ENCODE data around the gene SMAD2.
"Not testable (repeated sequence)": the region's sequence is repeated elsewhere in the genome, so short reads cannot be mapped to it uniquely, and the experiment has no call there.

Gene SMAD2

DNA sequence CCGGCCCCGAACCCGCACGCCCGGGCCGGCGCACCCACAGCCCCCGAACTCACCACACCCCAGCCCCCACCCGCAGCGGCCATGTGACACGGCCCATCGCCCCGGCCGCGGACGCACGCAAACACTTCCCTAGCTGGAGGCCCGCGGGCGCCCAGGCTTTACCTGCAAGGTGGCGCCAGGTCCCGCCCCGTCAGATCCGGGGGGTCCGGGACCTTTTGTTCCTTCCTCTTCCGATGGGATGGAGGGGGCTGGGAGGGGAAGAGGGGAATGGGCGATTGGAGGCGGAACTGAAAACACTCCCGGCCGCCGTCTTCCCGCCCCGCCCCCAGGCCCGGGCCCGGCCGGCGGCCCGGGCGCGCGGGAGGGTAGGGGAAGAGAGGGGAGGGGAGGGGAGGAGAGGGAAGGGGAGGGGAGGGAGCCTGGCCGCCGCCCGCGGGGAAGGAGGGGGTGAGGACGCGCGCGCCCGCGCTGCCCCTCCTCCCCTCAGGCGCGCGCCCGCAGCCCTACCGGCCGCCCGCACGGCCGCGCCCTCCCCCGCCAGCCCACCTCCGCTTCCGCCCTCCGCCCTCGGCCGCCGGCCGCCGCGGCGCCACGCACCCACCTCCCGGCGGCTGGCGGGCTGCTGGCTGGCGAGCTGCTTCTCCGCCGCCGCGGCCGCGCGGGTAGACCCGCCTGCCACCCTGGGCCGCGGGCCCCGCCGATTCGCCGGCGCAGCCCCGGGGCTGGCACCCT lies at the start of gene SMAD2:
SMAD2 (minus strand) TSS at position 461 of the 732 bp plus-strand sequence. CDS start 33,903 bp downstream, outside the sequence.
- DNase-seq (ENCODE audit: low read depth in 3 of 3, low spot score in 1 of 3) = peak; percentile 49 to 62 (median 57)

DNA sequence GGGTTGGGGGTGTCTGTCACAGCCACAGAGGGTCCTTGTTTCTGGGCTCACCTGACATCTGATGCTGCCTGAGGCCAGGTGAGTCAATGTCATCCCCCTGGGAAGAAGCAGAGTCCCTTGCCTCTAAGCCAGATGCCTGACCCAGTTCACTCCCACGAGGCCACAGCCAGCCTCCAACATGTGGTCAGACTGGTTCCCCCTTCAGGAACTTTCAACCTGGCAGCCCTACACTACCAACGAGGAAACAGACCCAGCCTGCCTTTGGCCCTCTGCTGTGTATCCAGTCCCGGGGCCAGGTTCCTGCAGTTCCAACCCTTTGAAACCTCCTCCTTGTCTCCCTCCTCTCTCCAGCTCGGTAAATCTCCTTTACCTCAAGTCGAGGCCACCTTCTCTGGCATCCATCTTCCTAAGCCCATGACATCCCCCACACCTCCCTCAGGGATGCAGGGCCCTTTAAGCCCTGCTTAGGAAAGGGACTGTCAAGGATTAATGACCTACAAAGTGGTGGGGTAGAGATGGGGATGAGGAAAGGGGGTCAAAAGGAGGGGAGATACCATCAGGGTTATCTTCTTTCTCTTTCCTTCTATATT lies 49.2 kb upstream of the SMAD2 start:
- no peak for DNase-seq (ENCODE audit: low read depth in 3 of 3, low spot score in 1 of 3)

DNA sequence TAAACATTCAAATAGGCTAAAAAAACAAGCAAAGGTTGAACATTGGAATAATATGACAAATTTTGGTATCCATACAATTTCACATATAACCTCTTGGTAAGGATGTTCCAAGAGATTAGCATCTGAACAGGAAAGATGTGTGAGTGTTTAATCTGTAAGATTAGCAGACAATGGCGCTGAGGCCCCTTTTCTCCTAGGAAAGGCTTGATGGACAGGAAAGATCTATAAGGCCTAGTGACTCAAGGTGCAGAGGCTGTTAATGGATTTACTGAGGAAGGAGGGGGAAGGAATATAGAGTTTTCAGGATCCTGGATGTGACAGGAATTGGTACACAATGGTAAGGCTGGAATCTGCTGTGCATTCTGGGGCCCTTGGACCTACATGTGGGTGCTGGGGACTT lies 48.1 kb upstream of the SMAD2 start:
- DNase-seq (ENCODE audit: low read depth in 3 of 3, low spot score in 1 of 3) = no peak

DNA sequence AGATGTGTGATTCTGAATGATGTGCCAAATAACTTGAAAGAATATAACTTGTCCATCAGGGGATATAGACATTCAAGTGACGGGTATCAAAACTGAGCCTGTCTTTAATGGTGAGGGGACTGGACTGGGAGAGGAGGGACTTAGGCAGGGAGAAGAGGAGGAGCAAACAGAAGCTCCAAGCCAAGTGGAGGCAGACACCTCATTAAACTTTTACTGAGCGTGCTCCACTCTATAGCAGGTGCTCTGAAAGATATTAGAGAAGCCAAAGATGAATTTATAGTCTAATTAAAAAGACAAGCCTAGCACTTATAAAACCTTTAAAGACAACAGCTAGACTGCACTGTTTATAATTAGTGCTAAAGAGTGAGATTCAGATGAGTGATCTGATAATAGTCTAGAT lies 47.7 kb upstream of the SMAD2 start:
- DNase-seq (ENCODE audit: low read depth in 3 of 3, low spot score in 1 of 3) = no peak

DNA sequence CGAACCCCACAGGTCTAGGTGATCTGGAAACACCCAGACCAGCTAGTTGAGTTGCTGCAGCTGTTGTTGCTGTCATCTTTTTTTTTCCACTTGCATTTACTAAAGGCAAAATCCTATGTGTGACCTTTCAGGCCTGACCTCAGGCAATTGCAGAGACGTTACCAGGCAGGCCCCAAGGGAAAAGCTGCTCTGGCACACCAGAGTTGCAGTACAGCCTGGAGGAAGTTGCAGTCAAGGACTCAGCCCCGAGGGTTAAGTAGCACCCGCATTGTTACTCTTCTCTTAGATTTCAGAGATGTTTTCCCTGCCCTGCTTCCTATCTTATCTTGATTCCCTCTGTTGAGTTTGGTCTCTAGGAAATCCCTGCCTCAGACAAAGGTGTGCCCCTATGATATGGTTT lies 45.2 kb upstream of the SMAD2 start:
- no peak for DNase-seq (ENCODE audit: low read depth in 3 of 3, low spot score in 1 of 3)

DNA sequence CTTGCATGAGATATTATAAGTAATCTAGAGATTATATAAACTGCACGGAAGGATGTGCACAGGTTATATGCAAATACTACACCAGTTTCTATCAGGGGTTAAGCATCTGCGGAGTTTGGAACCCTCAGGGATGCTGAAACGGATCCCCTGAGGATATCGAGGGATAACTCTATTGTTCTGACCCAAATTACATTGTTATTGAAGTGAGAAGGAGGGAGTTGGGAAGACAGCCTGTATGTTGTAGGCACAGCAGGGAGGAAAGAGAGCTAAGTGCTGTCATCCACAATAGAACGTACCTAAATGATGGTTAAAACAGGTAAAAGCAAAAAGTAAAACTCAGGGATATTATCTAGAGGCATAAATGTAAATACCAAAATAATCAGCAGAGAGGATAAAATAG lies 44.6 kb upstream of the SMAD2 start:
- no peak for DNase-seq (ENCODE audit: low read depth in 3 of 3, low spot score in 1 of 3)

DNA sequence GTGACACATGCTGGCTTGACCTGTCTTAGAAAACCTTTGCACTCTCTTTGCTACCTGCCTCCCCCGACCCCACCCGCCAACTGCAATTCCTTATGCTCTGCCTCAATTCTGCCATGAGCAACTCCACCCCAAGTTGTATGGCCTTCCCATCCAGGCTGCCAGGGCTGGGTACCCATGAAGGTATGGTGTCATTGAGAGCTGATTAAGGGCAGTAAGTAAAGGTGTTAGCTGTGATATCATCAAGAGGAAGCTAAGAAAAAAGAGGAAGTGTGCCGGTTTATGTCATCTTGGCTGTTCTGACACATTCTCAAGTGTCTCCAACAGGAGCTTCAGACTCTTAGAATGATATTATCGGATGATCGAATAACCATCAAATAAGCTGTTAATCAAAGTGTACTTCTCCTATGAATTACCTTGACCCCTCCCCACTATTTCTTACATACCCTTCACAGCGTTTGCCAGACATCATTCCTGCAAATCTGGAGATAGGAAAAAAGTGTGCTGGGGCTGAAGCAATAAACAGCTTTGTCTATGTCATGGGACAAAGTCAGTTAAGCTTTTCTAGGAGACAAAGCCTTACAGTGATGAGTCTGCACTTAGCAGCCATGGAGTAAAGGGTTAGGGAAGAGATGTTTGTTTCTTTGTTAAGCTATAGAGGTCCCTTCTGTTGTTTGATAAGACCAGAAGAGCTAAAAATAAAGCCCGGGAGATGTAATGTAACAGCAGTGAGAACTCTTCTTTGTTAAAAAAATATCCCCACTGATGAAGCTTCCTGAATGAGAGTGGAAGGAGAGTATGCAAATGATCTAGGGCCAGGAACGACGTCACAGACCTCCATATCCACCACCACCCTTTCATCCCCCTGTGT lies 40.4 kb upstream of the SMAD2 start:
- DNase-seq (ENCODE audit: low read depth in 3 of 3, low spot score in 1 of 3) = no peak

DNA sequence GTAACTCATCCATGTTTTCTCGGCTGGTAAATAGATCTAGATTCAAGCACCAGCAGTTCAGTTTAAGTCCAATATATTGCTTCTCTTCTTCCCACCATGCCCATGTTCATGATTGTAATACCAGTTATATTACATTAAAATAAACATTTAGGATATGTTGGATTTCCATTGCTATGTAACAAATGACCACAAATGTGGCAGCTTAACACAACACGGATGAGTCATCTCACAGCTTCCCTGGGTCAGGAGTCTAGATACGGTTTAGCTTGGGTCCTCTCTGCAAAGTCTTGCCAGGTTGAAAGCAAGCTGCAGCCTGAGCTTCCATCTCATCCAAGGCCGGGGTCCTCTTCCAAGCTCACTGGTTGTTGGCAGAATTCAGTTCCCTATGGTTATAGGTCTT lies 39.4 kb upstream of the SMAD2 start:
- no peak for DNase-seq (ENCODE audit: low read depth in 3 of 3, low spot score in 1 of 3)

DNA sequence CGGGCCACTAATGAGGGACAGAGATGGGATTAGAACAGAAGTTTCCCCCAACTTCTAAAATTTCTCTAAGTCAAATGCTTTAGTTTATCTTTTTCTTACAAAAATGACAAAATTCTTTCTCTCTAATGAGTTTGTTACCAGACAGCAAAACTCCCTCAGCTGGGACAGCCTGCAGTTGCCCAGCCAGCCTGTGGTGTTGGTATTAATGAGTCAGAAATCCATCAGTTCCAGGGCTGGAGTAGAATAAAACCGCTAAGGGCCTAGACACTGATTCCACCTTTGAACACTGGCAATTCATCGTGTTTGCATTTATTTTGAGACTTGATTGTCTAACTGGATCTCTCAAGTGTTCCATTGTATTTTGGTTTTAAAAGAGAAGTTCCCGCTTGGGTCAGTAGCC lies 38.3 kb upstream of the SMAD2 start:
- no peak for DNase-seq (ENCODE audit: low read depth in 3 of 3, low spot score in 1 of 3)

DNA sequence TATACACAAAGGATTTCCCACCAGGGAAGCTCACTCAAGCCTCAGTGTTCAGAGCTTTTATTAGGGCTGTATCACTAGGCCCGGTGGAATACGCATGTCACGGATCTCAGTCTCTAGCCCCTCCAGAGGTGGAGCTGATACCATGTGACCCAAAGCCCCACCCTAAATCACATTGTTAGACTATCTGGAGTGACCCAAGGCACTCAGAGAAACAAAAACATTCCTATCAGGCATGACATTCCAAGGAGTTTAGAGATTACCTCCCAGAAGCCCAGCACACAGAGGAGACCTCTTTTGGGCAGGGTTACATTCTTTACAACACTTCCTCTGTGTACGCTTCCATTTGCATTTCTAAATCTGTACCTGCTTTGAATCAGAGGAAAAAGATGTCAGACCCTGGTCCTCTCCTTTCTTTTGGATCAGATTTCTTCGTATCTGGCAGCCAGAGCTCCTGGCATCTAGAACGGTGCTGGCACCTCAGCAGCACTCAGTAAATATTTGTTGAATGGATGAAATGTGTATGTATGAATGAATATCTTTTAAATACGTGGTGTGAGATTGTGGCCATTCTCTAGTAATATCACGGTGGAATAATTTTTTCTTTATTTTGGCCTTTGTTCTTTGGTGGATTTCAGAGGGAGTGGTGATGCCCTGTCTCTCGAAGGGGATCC lies 37.7 kb upstream of the SMAD2 start:
- no peak for DNase-seq (ENCODE audit: low read depth in 3 of 3, low spot score in 1 of 3)

DNA sequence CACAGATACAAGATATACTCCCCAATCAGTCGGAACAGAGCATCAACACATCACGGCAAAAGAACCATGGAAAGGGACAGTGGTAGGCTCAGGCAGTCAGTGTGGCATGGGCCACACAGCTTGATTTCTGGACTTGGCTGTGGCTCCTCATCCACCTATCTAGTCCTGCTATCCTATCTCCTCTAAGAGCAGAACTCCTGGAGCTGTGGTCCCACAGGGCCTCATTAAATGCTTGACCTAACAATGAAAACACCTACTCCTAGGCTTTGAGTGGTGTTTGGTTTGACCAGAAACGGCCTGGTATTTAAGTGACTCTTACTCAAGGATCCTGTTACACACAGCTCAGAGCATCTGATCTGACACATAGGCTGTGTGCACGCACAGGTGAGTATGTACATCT lies 33.6 kb upstream of the SMAD2 start:
- no peak for DNase-seq (ENCODE audit: low read depth in 3 of 3, low spot score in 1 of 3)

DNA sequence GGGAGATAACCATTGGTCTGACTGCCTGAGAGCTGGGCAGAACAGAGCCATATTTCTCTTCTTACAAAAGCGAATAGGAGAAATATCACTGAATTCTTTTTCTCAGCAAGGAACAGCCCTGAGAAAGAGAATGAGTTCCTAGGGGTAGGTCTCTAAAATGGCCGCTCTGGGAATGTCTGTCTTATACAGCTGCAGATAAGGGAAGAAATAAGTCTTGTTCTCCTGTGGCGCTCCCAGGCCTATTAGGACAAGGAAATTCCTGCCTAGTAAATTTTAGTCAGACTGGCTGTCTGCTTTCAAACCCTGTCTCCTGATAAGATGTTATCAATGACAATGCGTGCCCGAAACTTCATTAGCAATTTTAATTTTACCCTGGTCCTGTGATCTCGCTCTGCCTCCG lies 30.5 kb upstream of the SMAD2 start:
- not testable (repeated sequence) for DNase-seq (ENCODE audit: low read depth in 3 of 3, low spot score in 1 of 3)

DNA sequence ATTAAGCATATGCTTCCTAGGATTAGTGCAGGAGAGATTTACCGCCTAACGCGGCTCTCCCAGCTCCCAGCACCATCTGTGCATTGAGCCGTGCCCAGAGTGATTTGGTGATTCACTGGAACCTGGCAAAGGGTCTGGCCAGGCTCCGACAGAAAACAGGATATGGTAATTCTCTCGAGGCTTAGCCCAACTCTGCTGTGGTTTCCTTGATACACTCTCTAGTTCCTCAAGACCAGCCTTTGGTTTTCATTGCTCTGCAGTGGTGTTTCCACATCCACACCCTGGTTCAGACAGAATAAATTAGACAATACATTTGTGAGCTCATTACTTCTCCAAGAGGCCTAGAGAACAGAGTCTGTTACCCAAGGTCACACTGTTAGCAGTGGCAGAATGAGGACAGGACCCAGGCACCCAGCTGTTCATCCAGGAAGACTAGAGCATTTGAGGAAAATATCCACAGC lies 23.0 kb upstream of the SMAD2 start:
- DNase-seq (ENCODE audit: low read depth in 3 of 3, low spot score in 1 of 3) = no peak

DNA sequence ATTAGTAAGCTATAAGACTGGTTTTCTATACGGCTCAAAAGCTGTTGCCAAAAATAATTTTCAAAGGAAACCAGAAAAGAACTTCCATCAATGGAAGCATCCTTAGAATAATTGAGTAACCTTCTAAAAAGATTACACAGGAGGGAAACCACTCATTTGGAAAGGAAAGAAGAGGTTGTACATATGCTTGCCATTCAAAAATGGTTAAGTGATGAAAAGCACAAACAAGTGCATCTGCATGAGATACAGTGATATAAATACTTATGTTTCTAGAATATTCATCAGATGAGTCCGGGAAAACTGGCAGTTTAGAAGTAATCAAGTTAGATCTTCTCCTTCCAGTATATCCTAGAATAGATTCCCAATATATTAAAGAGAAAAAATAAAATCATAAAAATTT lies 20.1 kb upstream of the SMAD2 start:
- DNase-seq (ENCODE audit: low read depth in 3 of 3, low spot score in 1 of 3) = no peak

DNA sequence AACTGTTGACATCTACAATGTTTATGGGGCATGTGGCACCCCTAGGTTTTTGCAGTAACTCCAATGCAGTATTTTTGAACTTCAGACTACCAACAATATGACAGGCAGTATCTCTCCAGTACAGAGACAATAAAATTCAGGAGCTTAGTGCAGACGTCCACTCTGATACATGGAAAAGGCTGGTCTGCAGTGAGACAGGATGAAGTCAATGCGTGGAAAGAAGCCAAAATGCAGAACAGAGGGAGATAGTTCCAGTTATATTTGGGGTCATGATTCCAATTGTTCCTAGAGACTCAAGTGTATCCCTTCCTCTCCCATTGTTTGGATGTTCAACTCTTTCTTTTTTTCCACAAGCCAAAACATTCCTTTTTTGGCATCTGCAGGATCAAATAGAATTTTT lies 18.7 kb upstream of the SMAD2 start:
- no peak for DNase-seq (ENCODE audit: low read depth in 3 of 3, low spot score in 1 of 3)

DNA sequence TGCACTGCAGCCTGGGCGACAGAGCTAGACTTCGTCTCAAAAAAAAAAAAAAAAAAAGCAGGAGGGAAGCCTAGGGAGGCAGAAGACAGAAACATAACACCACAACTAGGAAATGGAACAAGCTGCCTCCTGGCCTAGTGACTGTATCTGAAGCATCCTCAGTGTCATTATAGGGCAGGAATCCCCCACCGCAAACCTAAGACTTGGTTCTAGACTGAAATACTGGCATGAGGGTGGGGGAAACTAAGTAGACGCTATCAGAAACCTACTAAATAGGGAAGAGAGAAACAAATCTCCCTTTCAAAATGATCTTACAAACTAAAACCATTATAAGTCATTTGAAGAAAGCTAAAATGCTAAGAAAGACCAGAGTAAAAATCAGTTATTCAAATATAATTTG lies 16.4 kb upstream of the SMAD2 start:
- no peak for DNase-seq (ENCODE audit: low read depth in 3 of 3, low spot score in 1 of 3)

DNA sequence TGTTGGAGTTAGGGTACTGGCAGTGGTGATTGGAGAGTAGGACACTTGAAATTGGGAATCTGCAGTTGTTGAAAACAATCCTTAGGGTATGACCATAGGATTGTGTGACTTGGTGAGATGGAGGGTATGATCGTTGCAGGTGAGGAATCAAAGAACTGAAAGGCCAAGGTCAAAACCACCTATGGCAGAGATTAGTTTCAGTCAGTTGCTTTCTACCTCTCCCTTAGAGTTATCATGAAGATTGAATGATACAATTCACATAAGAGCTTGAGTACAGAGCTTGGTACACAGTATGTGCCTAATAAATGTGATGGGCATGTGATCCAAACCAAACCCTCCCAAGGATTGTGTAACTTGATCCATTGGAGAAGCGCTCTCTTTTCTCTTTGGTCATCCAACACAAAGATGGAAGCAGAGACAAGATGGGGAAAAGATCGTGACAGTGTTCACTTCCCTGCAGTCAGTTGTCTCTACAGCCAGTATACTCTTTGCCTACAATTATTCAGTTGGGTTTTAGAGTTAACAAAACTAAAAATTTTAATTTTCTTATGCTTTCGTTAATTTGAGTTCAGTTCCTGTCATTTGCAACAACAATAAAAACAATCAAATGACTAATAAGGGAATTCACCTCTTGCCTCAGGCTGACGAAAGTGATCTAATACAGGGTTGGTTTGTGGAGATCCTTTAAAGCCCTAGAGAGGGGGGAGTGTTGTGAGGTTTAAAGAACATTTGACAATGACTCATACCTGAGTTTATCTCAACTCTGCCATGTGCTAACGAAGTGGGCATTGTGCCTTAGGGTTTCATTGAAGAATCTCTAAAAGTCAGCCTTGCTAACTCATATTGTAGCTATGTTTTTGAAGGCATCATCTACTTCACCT lies 14.8 kb upstream of the SMAD2 start:
- DNase-seq (ENCODE audit: low read depth in 3 of 3, low spot score in 1 of 3) = no peak

DNA sequence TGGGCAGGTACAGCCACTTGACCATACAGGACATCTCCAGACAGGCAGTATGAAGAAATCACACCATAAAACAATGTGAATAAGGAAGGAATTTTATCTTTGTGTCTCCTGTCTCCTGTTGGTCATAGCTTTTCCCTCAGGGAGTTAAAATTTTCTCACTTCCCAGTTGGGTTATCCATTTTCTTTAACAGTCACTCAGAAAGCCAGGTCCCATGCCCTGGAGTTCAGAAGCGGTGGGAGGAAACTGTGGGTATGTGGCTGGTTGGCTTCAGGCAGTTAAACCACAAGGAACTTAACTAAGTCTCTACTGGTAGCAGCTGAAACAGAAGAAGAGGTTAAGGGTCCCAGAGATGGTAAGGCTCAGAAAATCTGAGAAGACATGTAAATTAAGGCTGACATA lies 6.5 kb upstream of the SMAD2 start:
- DNase-seq (ENCODE audit: low read depth in 3 of 3, low spot score in 1 of 3) = no peak

DNA sequence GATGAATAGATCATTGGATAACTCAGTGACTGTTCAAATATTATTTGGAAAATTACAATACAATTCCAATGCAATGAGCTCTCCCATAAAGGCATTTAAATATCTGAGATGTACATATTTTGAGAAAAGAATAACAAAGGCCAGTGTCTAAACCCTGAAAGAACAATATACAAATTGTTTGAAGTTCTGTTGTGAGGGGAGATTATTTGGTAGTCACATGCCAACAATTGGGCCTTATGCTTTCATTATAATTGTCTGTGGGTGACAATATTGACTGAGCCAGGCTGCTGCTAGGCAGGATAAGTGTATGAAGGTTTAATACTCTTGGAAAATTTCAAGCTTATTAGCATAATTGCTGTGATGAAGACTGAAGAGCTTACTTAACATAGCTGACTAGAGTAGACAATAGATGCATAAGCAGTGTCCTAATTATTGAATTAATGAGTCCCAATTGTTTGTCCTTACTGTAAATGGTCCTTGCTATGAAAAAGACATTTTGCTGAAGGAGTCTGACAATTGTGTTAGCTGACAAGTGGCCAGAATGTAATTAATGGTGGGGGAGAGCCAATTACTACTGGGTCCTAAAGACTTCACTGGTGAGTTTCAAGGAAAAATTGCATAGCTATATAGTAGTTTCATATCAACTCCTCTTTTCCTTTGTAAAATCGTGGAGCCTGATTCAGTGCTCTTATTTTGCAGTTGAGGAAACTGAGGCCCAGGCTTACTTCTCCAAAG lies 5.0 kb upstream of the SMAD2 start:
- DNase-seq (ENCODE audit: low read depth in 3 of 3, low spot score in 1 of 3) = no peak

DNA sequence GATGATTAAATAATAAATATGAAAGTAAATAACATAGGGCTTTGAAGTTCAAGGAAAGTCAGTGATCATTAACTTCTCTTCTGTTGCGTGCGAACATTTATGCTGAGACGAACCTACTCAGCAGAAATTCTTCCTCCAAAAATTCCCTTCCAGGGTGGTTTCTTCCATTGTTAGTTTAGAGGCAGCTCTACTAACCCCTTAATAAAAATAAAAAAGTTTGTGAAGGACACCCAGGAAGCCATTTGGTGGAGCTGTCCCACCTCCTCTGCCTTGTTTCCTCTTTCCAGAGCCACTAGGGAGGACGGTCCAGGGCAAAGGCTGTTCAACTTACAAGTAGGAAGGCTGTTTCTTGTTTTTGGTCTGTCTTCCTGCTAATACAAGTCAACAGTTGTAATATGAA lies 2.1 kb upstream of the SMAD2 start:
- no peak for DNase-seq (ENCODE audit: low read depth in 3 of 3, low spot score in 1 of 3)
